HL-60/S4 treated with phorbol 12-myristate 13-acetate at 8.2 ng/mL for 4 days and 3 days (cell line): ENCODE measurements around the gene CFDP1.

Source experiments
- in situ Hi-C: fragments of 300-500 bp; cut with MboI; formaldehyde crosslinking; loops from 2 replicates; pipeline ENCODE4 v1.15.0; 2022; ENCODE audit warnings: low sequenced_read_pairs

Gene CFDP1

DNA sequence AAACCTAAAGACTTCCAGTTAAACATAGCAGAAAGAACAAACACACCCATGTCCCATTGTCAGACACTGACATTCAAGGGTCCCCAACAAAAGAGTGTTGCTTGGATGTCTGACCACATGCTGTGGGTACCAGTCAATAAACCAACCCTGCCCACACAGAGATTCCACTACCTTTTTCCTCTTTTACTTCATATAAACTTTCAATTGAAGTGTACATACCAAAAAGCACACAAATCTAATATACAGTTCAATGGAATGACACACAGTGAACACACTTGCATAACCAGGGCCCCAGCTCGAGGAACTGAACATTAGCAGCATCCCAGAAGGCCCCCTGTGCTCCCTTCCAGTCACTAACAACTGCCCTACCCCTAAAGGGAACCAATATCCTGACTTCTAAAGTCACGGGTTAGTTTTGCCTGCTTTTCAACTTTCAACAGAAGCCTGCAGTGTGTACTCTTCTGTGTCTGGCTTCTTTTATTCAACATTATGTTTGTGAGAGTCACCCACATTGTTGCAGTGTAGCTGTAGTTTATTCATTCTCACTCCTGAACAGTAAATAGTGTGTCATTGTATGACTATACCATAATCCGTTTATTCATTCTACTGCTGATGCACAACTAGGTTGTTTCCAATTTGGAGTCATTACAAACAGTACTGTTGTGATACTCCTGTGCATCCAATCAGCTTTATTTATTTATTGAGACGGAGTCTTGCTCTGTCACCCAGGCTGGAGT lies 18.0 kb downstream of the CFDP1 start:
- in situ Hi-C loops: no loop called here

DNA sequence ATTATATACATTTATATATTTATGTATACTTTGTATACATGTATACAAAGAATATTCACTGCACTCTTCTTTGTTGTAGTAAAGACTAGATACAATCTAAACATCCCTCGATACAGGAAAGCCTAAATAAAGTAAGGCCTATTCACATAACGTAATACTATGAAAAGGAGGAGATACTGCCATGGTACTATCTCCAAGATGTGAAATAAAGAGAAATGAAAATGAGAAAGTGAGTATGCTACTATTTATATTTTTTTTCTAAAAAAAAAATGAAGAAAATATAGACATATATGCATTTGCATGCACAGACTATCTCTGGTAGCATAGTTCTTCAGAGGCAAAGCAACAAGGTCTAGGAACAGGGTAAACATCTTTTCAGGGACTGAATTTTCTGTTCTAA lies 19.4 kb downstream of the CFDP1 start:
- in situ Hi-C loops: no loop called here

DNA sequence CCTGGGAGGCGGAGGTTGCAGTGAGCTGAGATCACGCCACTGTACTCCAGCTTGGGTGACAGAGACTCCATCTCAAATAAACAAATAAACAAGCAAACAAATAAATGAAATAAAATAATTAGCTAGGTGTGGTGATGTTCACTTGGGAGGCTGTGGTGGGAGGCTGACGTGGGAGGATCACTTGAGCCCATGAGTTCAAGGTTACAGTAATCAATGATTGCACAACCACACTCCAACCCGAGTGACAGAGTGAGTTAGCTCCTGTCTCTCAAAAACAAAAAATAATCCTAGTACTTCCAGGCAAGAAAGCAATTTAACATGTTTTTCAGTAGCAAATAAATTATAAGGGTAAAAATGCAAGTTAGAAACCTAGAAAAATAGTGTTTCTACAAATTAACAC lies 26.4 kb downstream of the CFDP1 start:
- in situ Hi-C loops: no loop called here

DNA sequence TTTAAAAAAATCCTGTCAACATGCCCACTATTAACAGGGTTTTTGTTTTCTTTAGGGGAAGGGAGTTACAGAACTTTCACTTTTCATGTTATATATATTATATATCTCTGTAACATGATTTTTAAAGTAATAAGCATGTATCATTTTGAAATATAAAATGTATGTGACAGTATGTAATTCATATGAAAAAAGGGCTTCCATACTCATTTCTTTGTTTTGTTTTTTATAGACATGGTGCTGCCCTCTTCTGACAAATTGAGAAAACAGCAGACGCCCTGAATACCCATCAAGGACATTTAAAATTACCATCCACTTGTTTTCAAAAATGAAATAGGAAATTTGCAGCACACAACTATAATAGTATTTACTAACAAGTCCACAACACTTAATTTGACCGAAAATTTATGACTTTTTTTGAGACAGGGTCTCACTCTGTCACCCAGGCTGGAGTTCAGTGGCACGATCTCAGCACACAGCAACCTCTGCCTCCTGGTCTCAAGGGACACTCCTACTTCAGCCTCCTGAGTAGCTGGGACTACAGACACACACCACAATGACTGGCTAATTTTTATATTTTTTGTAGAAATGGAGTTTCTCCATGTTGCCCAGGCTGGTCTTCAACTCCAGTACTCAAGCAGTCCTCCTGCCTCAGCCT lies 30.4 kb downstream of the CFDP1 start:
- in situ Hi-C loops: no loop called here

DNA sequence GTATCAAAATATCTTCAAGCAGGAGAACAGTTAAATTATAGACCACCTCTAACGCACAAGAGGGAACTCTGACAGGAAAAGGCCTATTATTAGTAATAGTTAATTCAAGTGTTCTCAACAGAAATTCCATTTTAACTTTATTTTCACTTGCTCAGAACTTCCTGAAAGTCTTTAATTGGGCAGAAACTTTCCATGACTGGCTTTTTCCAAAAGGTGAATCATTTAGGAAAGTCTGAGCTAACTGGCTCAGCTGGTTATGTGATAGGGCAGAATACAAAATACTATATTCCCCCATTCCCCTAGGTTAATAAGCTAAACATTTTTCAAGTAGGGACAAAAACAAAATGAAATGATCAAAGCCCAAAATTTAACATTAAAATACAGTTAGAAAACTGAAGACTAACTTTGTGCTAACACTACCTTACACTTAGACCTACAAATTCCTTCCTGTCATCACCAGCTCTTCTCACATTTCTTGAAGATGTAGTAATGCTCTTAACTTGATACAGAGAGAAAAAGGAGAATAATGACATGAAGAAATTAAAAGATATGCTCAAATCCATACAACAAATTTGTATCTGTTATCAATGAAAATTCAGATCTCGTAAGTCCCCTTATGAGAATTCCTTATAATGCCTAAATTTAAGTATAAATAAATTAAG lies 31.0 kb downstream of the CFDP1 start:
- in situ Hi-C loops: no loop called here

DNA sequence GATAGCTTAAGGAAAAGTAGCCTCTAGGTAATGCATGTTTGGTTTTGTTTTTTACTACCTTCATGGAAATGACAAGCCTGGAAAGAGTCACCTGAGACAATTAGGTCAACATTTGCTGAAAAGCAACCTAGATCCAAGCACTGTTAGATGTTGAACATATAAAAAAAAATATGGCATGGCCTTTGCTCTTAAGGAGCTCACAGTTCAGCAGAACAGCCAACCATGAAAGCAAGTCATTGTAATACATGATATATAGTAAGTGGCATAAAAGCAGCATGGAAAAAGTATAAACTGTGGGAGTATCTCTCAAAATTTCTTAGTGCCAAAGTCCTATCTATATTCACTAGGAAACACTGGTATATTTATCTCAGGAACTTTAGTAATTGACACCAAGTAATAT lies 31.6 kb downstream of the CFDP1 start:
- in situ Hi-C loops: no loop called here

DNA sequence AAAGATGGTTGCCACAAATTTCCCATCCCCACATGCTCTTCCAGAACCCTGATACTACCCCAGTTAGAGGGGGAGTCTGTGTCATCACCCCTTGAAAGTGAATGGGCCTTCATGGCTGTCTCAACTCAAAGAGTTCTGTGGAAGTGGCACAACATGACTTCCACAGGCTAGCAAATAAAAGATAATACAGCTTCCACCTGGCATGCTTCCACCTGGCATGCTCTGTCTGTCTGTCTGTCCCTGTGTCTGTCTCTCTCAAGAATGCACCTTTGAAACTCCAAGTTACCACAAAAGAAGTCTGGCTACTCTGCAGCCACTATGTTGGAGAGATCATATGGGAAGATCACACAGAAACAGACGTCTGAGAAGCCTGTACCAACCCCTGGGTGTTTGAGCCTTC lies 35.0 kb downstream of the CFDP1 start:
- in situ Hi-C loops: loop anchor here (25.0 kb wide), 1 partner anchor 186 kb away; the partner anchor contains the start of genes CTRB1 and CTRB2

DNA sequence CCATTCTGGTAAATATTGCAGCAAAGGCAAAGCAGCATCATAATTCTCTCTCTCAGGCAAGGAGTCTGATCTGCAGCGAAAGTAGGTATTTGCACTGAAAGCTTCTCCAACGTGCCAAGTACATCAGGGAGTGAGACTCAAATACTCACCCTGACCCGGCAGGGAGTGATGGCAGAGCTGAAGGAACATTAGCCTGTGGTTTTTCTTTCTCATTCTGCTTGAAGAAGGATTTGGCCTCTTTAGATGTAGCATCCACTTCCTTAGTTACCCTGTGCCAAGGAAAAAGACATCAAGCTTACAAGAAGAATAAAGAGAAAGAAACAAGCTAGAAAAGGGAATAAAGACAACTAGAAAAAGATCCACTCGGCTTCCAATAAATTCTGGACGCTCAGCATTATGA lies 38.4 kb downstream of the CFDP1 start:
- in situ Hi-C loops: loop anchor here (25.0 kb wide), 1 partner anchor 183 kb away; the partner anchor contains the start of genes CTRB1 and CTRB2

DNA sequence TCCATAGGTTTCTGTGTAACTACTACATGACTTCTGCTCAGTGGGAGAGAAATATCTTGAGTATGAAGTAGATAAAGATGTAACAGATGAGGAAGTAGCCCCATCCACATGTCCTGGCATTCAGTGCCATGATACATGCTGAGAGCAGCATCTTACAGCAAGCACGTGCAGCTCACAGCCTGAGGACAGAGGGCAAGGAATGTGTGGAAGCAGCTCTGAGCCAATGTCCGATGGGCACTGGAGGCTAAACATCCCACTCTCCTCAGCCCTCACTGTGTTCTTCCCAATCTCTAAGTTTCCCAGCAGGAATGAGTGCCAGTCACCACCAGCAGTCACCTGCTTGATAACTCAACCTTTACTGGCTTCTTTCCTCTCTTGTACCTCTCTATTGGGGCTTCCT lies 40.4 kb downstream of the CFDP1 start:
- in situ Hi-C loops: loop anchor here (25.0 kb wide), 1 partner anchor 181 kb away; the partner anchor contains the start of genes CTRB1 and CTRB2

DNA sequence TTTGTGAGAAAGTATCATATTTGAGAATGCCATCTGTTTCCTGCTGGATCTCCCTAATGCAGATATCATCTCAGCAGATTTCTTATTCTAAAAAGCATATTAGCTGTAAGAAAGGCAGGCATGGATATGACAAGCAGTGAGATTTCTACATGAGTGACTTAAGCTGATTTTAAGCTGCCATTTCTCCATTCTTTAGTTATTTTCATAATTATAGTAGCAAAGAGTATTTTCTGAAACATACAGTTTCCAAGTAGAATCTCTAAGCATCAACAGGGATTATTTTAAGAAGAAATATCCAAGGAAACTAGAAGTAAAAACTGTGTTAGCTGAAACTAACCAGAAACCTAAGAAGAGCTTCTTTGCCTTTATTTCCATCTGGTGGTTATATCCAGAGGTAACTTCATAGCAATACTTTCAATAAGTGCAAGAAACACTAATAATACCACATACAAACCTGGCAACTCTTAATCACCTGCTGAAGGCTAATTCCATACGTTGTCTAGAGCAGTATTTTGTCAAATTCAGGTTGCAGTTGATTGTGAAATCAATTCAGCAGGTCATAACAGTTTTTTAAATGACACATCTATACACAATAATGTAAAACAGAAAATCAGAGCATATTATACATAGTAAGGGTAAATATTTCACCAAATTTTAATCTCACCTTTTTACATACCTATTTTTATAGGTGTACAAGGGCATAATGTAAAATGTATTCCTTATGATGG lies 42.2 kb downstream of the CFDP1 start:
- in situ Hi-C loops: loop anchor here (25.0 kb wide), 1 partner anchor 179 kb away; the partner anchor contains the start of genes CTRB1 and CTRB2

DNA sequence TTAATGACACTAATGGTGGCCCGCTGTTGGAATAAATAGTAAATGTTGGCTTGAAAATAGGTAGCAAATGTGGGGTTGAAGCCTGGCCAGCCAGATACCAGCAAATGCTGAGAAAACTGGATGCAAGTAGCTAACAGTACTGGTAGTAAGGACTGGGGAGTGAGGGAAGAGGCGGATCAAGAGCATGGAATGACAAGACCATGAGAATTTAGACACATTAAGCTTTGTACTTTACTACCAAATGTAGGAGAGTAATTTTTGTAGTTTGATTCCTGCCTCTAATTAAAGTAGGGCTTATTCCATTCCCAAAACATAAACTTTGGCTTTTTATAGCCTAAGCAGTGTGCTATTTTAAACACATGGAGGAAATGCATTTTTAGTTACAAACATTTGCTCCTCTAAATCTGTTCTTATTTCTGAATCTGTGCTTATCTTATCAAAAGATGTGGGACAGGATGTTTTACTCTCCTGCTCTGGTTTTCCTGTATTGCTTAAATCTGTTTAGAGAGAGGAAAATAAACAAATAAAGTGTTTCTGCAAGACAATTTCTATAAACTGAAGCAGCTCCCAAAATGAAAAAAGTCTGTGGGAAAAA lies 44.1 kb downstream of the CFDP1 start:
- in situ Hi-C loops: loop anchor here (25.0 kb wide), 1 partner anchor 177 kb away; the partner anchor contains the start of genes CTRB1 and CTRB2

DNA sequence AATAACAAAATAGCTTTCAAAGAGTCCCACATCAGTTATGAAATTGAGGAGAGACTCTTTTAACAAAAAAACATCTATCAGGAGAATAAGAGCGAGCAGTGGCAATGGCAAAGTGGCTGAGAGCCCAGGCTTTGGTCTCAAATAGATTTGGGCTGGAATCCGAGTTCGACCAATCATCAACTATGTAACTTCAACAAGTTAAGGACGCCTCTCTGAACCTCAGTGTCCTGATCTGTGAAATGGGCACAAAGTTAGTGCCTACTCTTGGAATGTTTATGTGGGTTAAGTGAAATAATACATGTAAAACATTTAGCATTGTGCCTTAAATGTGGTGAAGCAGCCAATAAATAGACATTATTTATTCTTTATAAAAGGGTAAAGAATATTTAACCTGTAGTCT lies 45.4 kb downstream of the CFDP1 start:
- in situ Hi-C loops: loop anchor here (25.0 kb wide), 1 partner anchor 176 kb away; the partner anchor contains the start of genes CTRB1 and CTRB2

DNA sequence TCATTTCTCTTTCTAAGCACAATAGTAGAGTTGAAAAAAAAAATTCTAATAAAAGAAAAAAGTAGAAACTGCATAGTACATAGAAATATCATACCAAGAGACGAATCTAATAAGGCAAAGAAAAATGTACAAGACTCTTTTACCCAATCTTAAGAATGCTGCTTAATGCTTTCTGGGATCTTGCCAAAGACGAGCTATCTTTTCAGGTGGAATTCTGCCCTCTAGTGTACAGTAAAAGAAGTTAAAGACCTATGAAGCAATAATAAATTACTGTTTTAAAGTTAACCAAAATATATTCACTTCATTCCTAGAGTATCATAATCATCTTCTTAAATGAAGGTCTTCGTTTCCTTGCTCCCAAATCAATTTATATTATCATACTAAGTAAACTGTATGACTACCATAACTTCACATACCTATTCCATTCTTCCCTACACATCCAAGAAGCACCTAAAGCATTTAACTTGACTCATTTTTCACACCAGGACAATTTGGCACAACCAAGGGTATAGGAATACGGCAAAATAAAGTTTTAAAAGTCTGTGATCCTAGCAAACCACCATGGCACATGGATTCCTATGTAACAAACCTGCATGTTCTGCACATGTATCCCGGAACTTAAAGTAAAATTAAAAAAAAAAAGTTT lies 47.7 kb downstream of the CFDP1 start:
- in situ Hi-C loops: loop anchor here (25.0 kb wide), 1 partner anchor 173 kb away; the partner anchor contains the start of genes CTRB1 and CTRB2

DNA sequence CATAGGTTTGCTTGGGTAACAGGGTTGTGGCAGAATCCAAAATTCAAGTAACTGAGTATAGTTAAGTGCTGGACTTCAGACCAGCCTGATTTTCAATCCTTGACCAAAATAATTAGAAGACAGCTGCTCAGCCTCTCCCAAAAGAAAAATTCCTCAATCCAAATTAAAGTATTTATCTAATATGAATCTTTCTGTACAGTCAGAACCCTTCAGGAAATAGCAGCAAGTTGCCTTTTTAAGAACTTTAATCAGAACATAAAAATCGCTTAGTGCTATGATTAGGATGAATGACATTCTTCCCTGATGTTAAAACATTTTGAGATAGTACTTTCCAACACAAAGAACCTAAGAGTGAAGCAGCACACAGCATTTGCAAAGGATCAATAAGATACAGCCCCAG lies 50.2 kb downstream of the CFDP1 start:
- in situ Hi-C loops: loop anchor here (25.0 kb wide), 1 partner anchor 171 kb away; the partner anchor contains the start of genes CTRB1 and CTRB2

DNA sequence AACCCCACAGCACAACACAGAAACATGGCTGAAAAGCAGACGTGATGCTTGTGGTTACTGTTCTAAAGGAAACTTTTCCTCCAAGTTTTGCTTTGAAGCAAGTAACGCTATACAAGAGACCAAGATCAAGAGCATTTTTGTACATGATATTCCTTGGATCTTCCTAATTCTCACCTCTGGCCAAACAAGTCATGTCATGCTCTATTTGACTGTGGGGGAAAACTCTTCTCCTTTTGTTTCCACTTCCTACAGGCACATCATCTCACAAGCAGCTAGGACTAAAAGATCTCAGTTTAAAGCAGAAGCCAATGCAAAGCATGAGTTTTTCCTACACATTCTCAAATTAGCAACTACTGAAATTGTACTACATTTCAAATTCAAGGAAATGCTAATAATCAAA lies 50.7 kb downstream of the CFDP1 start:
- in situ Hi-C loops: loop anchor here (25.0 kb wide), 1 partner anchor 170 kb away; the partner anchor contains the start of genes CTRB1 and CTRB2

DNA sequence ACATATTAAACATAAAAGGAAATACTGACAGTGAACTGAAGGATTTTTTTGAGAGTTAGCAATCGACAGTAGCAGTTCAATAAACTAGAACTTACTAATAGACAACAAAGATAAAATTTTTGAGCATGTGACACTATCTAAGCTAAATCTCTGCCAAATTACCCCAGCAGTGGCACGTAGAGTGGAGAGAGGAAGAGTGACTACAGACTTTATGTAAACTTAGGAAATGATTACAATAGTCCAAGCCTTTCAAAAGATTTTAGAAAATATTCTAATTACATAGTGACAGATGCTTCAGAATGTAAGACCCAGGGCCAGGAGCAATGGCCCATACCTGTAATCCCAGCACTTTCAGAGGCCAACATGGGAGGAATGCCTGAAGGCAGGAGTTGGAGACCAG lies 52.4 kb downstream of the CFDP1 start:
- in situ Hi-C loops: loop anchor here (25.0 kb wide), 1 partner anchor 169 kb away; the partner anchor contains the start of genes CTRB1 and CTRB2

DNA sequence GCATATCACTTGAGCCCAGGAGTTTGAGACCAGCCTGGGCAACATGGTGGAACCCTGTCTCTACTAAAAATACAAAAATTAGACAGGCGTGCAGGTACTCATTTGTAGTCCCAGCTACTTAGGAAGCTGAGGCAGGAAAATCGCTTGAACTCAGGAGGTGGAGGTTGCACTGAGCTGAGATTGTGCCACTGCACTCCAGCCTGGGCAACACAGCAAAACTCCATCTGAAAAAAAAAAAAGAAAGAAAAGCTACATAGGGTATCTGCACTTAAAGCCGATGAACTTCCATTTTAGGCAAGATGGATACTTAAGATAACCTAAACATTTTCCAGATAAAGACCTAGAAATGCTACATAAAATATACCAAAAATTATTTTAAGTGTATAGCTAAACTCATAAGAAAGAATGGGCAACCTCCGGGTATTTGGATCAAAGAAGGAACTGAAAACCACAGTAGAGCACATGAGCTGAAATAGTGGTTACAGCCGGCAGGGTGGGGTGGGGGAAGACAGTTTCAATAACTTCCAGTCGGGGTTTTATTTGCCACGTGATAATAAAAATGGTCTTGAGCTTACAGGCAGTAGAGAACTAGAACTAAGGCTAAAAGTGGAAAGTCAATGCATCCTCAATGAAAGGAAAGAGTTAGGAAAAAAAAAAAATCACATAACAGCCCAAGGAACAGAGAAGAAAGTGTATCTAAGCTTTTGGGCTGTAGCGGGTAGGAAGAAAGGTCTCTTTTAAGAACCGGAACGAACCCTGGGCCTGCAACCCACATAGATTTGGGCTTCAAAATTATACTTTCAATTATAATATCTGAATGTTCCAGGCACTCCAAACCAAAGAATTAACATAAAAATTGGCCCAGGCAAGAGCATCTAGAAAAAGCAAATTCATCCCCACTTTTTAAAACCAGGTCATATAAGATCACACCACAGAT lies 53.1 kb downstream of the CFDP1 start:
- in situ Hi-C loops: loop anchor here (25.0 kb wide), 1 partner anchor 168 kb away; the partner anchor contains the start of genes CTRB1 and CTRB2

DNA sequence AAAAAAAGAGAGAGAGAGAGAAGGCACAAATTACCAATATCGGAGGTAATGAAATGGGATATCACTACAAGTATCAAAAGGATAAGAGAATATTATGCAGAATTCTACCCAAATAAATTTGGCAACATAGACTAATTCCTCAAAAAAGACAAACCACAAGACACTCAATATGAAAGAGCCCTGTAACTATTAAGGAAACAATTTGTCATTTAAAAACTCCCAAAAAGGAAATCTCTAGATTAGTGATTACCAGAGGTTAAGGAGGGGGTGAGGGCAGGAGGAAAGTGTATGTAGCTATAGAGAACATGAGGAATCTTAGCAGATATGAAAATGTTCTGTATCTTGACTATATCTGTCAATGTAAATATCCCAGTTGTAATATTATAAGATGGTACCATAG lies 54.0 kb downstream of the CFDP1 start:
- in situ Hi-C loops: loop anchor here (25.0 kb wide), 1 partner anchor 167 kb away; the partner anchor contains the start of genes CTRB1 and CTRB2
